Activated CD4-positive, alpha-beta T cell treated with anti-CD3 and anti-CD28 coated beads for 4 hours (primary cell): ENCODE data around the gene TSPAN9.
"Not testable (repeated sequence)": the region's sequence is repeated elsewhere in the genome, so short reads cannot be mapped to it uniquely, and the experiment has no call there.

Experiments used
- DNase-seq, 2 donors: peaks; one replicate each; pipeline ENCODE4 v3.0.0-alpha.2; 2020

The TSPAN9 gene

DNA sequence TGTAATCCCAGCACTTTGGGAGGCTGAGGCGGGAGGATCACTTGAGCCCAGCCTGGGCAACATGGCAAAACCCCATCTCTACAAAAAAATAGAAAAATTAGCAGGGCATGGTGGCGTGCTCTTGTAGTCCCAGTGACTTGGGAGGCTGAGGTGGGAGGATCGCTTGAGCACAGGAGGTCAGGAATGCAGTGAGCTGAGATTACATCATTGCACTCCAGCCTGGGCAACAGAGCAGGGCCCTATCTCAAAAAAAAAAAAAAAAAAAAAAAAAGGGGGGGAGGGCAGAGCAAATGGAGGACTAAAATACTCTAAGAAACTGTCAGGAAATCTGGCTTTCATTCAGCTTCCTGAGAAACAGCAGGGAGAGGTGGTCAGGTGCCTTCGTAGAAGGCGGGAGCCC lies 31.7 kb upstream of the TSPAN9 start:
- DNase-seq = no peak

DNA sequence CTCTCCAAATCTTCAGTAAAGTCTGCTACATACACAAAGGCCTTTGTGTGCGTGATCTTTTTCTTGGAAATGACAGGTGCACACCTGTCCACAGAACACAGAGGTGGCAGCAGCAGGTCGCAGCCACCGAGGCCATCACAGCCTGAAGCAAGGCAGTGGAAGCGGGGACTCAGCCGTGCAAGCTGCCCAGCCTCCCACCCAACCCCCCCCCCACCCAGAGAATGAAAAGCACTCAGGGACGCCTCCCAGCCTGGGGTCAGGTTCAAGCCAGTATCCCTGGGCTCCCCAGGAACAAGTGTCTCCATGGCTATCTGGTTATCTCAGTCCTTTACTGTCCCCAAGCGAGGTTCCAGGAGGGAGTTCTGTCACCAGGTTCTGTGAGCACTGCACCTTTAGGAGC lies 31.2 kb upstream of the TSPAN9 start:
- no peak for DNase-seq

- no peak for DNase-seq
Measured at GRCh38 chr12:3046441-3047200, 30.6 kb upstream of the TSPAN9 start.

- DNase-seq = no peak
Measured at GRCh38 chr12:3047961-3048360, 29.2 kb upstream of the TSPAN9 start.

GRCh38 chr12:3048540-3048939 lies 28.6 kb upstream of the TSPAN9 start:
- no peak for DNase-seq

DNA sequence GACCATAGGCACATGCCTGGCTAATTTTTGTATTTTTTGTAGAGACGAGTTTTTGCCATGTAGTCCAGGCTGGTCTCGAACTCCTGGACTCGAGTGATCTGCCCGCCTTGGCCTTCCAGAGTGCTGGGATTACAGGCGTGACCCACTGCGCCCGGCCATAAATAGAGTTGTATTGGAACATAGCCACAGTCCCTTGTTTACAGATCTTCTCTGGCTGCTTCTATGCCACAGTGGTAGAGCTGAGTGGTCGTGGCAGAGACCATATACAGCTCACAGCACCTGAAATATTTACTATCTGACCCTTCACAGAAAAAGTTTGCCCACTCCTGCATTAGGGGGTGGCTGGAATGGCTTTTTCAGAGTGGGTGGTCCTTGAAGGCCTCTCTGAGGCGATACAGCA lies 28.0 kb upstream of the TSPAN9 start:
- no peak for DNase-seq

DNA sequence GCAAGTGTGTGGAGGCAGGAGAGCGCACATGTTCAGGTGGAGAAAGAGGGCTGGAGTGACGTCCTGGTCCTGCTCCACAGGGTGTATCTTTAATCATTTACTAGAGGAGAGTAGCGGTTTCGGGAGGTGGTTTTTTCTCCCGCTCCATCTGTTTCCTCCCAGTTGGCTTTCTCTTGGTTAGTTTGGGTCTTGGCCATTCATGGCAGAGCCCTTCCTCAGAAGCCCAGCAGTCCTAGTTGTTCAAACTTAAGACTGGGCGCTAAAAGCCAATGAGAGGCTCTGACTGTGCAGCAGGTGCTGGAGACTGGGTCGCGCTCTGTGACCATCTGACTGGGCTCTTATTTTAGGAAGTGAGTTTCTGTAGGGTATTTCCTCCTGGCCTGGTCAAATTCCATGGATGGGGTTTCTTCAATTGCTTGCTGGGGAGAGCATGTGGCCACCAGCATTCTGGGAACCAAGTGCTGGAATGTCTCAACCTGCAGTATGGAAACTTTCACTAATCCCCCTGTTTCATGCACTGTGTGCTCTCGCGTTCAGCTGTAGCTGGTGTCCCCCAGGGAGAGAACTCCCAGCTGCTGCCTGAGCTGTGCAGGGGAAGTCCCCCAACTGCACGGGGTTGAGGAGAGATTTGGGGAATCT lies 27.4 kb upstream of the TSPAN9 start:
- no peak for DNase-seq

DNA sequence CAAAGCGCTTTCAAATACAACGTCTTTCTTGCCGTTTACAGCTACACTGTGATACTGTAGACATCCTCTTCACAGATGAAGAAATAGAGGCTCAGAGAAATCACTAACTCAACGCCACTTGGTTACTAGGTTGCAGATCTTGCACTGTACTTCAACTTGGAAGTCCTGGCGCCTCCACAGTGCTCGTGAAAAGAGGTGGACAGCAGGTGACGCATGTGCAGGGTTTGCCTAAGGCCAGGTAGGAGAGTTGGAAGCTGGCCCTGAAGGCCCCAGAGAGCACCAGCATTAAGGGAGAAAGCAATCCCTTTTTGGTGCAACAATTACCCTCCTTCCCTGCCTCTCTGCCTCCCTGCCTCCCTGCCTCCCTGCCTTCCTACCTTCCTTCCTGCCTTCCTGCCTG lies 22.8 kb upstream of the TSPAN9 start:
- no peak for DNase-seq

DNA sequence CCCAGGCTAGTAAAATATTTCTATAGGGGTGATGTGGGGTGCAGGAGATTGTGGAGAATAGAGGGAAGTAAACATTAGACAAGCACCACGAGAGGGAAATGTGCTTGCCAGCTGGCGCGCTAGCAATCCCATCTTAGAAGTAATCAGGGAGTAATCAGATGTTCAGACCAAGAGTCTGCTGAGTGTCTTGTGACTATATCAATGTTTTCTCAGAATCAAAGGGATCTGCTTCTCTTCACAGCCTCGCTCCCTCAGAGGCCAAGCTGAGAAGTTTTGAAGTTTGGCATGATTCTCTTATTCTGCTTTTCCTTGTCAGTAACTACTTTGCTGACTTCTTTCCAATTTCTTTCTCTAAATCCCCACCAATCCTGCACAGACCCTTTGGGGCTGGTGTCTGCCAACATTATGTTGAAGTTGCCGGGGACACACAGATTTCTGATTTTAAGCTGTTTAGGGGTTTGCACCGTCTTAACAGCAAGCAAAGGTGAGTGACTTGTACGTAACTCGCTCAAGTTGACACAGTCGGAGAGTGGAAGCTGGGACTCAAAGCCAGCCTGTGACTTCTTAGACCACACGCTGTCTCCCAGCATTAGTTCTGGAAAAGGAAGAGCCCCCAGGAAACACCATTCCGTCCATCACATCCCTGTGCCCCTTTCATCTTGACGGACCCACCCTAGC lies 22.0 kb upstream of the TSPAN9 start:
- no peak for DNase-seq

- no peak for DNase-seq
Measured at GRCh38 chr12:3055704-3056467, 21.3 kb upstream of the TSPAN9 start.

DNA sequence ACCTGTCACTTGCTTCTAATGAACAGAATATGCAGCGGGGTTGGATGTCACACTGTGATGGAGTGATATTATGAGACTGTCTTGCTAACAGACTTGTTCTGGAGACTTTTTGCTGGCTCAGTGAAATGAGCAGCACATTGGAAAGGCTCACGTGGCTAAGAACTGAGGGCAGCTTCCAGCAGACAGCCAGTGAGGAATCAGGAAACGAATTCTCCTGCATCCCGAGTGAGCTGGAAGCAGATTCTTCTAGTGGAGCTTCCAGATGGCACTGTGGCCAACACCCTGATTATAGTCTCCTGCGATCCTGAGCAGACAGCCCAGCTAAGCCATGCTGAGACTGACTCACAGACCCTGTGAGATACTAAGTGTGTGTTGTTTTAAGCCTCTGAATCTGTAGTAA lies 16.1 kb upstream of the TSPAN9 start:
- DNase-seq = no peak

- DNase-seq = no peak
Measured at GRCh38 chr12:3061501-3062215, 15.5 kb upstream of the TSPAN9 start.

DNA sequence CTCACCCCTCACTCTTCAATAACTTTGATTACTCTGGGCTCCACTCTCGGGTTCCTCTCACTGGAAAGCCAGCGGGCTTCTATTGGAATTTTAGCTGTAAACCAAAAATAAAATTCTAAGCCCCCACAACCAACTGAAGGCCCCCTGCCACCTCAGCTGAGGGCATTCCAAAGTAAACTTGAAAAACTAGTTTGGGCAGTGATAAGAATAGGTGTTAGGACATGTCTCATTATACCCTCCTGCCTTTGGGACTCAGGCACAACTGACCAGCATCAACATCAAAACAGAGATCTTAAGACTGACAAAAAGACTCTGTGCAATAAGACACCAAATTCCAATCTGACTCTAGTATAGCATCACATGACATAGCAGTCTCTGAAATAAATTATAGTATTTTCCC lies 11.9 kb upstream of the TSPAN9 start:
- no peak for DNase-seq

DNA sequence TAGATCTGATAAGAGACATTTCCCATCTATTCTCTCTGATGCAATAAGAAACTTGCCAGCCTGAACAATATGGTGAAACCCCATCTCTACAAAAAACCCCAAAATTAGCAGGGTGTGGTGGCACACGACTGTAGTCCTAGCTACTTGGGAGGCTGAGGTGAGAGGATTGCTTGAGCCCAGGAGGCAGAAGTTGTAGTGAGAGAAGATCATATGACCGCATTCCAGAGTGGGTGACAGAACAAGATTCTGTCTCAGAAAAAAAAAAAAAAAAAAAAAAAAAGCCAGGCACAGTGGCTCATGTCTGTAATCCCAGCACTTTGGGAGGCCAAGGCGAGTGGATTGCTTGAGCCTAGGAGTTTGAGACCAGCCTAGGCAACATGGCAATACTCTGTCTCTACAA lies 11.3 kb upstream of the TSPAN9 start:
- not testable (repeated sequence) for DNase-seq

DNA sequence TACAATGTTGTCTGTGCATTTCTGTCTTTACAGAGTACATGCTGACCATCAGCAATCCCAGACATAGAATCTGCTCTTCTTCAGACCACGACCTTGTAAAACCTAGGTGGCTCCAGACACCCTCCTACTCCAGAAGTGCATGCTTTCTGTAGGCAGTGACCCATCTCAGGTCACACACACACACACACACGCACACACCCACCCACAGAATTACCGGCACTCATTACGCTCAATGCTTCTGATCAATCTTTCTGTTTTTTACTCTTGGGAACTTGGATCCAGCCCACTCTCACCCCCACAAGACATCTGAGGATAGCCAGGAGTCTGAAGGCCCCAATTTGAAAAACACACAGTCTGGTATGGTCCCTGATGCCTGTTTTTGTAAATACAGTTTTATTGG lies 7.5 kb upstream of the TSPAN9 start:
- DNase-seq = no peak

DNA sequence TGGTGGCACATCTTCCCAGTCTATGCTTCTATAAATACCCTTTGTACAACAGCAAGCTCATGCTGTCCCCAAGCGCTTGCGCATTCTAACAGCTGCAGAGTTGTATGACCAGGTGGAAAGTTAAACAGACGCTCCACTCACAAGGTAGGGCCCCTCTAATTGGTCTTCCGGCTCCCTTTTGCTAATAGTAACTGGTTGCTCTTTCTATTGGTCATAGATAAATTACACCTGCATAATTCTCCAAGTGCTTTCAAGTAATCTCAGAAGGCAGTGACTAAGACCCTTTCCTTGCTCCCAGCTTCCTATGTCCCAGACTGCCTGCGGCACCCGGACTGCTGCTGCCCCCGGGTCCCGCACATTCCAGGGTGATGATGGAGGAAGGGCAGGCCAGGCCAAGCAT lies 6.1 kb upstream of the TSPAN9 start:
- no peak for DNase-seq

GRCh38 chr12:3071710-3072109 lies 5.5 kb upstream of the TSPAN9 start:
- no peak for DNase-seq

GRCh38 chr12:3073438-3074250 lies 3.5 kb upstream of the TSPAN9 start:
- DNase-seq = peak; percentile 75 to 86

GRCh38 chr12:3075315-3075714 lies 1.9 kb upstream of the TSPAN9 start:
- no peak for DNase-seq

DNA sequence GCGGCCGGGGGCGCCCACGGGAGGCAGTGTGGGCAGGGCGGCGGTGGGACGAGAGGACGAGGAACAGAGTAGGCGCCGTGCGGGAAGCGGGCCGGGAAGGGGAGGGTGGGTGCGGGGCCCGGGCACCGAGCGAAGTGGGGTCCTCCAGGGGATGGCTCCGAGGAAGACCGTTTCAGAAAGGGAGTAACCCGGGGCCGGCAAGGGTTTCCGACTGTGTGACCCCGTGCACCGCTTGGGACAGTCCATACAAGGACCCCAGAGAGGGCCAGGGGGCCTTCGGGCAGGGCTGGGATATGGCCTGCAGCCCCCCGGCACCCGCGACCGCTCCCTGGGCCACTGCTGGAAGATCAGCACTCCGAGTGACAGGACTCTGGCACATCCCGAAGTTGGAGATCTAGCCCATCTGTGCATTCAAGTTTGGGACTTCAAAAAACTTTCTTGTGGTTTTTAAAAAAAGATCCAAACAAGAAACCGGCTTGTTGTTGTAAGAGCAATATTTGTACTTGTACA lies 448 bp downstream of the TSPAN9 start:
- DNase-seq = peak in 1 of 2 donors; percentile 10

- DNase-seq = no peak
Measured at GRCh38 chr12:3078086-3078820, 1.1 kb downstream of the TSPAN9 start.
